ENCODE measurements around the gene EXD1.
"Not testable (repeated sequence)": the region's sequence is repeated elsewhere in the genome, so short reads cannot be mapped to it uniquely, and the experiment has no call there.

Gene EXD1

GRCh38 chr15:41230345-41230649, 260 bp downstream of the EXD1 start:
- DNase-seq = no peak

GRCh38 chr15:41219381-41219780, 11.2 kb downstream of the EXD1 start:
- DNase-seq = no peak

DNA sequence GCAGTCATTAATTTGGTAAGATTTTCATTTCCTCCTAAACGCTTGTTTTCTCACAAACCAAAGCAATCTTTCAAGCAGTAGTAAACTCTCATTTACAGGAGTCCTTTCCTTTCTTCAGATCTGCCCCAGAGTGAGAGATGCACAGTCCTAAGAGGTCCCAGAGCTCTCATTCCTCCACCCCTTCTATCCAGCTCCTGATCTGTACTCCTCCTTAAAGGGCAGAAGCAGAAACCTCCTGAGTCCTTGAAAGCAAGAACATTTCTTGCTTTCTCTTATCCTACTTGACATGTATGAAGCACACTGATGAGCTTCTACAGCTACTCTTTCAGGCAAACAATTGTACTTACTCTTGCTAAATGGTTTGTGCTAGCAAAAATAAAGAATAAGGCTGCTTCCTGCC, 11.7 kb downstream of the EXD1 start:
- DNase-seq = no peak

- no peak for DNase-seq
Observed at GRCh38 chr15:41215708-41216107, 14.8 kb downstream of the EXD1 start.

GRCh38 chr15:41207687-41208448, 22.7 kb downstream of the EXD1 start:
- no peak for DNase-seq

DNA sequence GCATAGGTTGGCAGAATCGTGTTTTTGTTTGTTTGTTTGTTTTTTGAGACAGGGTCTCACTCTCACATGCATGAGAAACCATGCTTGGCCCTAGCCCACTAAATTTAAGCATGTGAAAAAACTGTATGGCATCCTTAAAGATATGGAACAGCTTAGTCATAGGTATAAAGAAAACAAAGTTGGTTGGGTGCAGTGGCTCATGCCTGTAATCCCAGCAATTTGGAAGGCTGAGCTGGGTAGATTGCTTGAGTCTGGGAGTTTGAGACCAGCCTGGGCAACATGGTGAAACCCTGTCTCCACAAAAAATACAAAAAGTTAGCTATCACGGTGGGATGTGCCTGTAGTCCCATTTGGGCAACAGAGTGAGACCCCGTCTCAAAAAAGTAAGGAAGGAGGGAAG, 25.2 kb downstream of the EXD1 start:
- no peak for DNase-seq

GRCh38 chr15:41203395-41203794, 27.2 kb downstream of the EXD1 start:
- no peak for DNase-seq

DNA sequence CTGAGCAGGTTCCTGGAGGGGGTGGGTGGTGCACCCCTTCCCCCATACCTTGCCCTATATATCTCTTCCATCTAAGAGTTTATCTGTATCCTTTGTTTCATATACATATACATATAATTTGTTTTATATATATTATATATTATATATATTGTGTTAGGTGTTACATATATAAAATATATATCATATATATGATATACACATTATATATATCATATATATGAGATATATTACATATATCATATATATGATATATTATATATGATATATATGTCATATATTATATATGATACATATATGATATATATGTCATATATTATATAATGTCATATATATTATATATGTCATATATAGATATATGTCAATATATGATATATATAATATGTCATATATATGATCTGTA, 31.1 kb downstream of the EXD1 start:
- DNase-seq = no peak

GRCh38 chr15:41194444-41194843, 36.1 kb downstream of the EXD1 start:
- DNase-seq = no peak

GRCh38 chr15:41183581-41183980, 47.0 kb downstream of the EXD1 start:
- no peak for DNase-seq

GRCh38 chr15:41182266-41182665, 48.3 kb downstream of the EXD1 start:
- no peak for DNase-seq

DNA sequence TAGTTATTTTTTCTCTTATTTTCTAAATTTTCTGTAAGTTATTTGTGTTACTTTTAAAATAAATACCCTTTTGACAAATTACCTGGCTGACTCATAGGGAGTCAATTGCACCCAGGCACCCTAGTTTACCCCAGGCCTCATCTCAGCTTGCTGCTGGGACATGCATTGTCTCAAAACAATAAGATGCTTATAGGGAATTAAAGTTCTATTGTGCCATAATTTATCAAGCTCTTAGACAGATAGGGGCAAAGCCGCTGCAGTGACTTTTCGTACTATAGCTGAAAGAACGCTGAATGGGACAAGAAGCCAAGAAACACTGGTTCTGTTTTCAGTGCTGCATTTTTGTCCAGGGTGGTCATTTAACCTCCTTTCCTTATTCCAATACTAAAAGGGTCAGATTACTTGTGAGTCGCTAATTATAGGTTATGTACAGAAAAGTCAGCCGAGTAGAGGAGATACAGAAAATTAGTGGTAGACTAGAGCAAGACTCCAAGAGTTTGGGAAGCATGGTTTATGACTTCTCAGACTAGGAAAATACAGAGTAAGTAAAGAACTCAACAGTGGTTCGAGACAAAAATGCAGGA, 50.3 kb downstream of the EXD1 start:
- no peak for DNase-seq

DNA sequence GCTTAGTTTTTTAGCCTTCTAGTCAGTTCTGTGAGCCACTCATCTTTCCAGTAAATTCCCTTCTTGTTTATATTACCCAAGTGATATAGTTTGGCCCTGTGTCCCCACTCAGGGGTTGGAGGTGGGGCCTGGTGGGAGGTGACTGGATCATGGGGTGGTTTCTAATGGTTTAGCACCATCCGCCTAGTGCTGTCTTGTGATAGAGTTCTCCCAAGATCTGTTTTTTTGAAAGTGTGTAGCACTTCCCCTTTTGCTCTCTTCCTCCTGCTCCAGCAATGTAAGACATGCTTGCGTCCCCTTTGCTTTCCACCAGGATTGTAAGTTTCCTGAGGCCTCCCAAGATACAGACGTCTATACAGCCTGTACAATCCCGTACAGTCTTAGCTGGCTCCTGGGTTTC, 60.8 kb downstream of the EXD1 start:
- no peak for DNase-seq

- DNase-seq = no peak
Observed at GRCh38 chr15:41169086-41169485, 61.5 kb downstream of the EXD1 start.

DNA sequence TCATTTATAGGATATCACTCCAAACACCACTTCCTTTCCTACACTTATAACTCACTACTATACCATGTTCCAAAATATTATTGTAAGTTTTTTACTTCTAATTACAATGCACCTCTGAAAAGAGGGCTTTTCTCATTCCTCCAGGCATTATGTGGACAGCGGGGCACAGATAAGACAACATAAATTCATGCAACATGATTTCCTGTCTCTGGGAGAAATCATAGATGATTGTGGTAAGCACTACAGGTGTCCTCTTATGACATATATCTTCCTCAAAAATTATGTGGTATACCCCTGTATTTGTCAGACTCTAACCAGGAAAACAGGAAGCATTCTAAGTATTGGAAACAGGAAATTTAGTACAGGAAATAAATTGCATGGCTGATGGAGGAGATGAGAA, 68.8 kb downstream of the EXD1 start:
- no peak for DNase-seq

GRCh38 chr15:41161336-41161735, 69.2 kb downstream of the EXD1 start:
- DNase-seq = no peak

- no peak for DNase-seq
Observed at GRCh38 chr15:41160639-41161315, 69.8 kb downstream of the EXD1 start.

GRCh38 chr15:41154412-41154811, 76.1 kb downstream of the EXD1 start:
- no peak for DNase-seq

DNA sequence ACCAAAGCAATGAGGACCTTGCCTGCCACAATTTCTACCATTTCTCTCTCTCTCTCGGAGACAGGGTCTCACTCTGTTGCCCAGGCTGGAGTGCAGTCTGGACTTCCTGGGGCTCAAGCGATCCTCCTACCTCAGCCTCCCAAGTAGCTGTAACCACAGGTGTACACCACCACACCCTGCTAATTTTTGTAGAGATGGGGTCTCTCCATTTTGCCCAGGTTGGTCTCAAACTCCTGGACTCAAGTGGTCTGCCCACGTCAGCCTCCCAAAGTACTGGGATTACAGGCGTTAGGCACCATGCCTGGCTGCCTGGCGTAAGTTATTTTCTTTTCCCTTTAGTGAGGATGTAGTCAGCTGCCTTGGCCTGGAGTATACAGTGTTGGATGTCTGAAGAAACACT, 76.8 kb downstream of the EXD1 start:
- no peak for DNase-seq

- no peak for DNase-seq
Observed at GRCh38 chr15:41151451-41152005, 79.0 kb downstream of the EXD1 start.

GRCh38 chr15:41150279-41150678, 80.3 kb downstream of the EXD1 start:
- no peak for DNase-seq

DNA sequence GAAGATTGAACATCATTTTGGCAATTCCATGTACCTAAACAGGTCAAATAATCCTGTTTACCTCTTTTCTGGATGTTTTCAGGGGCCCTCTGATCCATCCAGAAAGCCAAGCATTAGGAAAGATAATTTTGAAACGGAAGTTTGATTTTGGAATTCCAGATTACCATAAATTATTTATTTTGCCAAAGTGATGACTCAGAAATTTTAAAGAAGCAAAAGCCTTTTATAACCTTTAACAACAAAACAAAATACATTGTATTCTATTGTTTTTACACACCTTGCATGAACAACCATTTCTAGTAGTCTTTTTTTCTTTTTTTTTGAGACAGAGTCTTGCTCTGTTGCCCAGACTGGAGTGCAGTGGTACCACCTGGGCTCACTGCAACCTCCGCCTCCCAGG, 82.5 kb downstream of the EXD1 start:
- DNase-seq = no peak

DNA sequence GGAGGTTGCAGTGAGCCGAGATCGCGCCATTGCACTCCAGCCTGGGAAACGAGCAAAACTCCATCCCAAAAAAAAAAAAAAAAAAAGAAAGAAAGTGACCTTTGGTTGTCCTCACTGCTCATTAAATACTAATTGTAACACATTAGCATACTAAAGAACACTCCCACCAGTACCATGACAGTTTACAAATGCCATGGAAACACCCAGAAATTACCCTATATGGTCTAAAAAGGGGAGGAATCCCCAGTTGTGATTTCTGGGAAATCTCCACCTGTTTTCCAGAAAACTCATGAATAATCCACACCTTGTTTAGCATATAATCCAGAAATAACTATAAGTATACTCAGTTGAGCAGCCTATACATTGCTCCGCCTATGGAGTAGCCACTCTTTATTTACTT, 90.9 kb downstream of the EXD1 start:
- DNase-seq = no peak

DNA sequence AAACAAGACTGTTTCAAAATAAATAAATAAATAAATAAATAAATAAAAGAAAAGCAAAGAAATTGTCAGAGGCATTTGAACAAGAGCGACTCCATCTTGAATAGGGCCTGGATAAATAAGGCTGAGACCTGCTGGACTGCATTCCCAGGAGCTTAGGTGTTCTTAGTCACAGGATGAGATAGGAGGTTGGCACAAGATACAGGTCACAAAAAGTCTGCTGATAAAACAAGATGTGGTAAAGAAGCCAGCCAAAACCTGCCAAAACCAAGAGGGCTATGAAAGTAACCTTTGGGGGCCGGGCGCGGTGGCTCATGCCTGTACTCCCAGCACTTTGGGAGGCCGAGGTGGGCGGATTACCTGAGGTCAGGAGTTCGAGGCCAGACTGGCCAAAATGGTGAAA, 91.4 kb downstream of the EXD1 start:
- DNase-seq = not testable (repeated sequence)

Measured in NCI-H510A treated with DMSO at 0.1 percent for 48 hours (cell line).